Sciatic nerve (tissue), 2 donors: ENCODE data around the gene DDAH2. TPM values are rescaled to one million over a fixed set of nuclear protein-coding genes. Genes with fewer than 3 reads are reported as not detected.
"Not testable (repeated sequence)": the region's sequence is repeated elsewhere in the genome, so short reads cannot be mapped to it uniquely, and the experiment has no call there.

Source experiments
- ATAC-seq: fragments of 200-7000 bp; cut with Tn5 transposase; one replicate; pipeline ENCODE4 v1.9.1; 2020; ENCODE audit warnings: mild to moderate bottlenecking, moderate library complexity
- DNase-seq: peaks from one replicate; pipeline ENCODE4 v3.0.0-alpha.2; 2020; ENCODE audit warnings: low spot score
- intact Hi-C: fragments of 100-400 bp; cut with DNase I; formaldehyde crosslinking; loops from one replicate; pipeline ENCODE4 v1.14.2; 2022
- total RNA-seq: library from RNA; stranded (reverse); fragmentation: NEBNext Ultra II Directional; extraction: Animal tissue kit (Norgen Biotek cat#: 25700); gene quantifications from one replicate; pipeline ENCODE4 v1.2.1, GENCODE V29; 2021
- donor health status: DM: no; HTN: no; CAD: no.
- donor health status: DM: no; HTN: no; CAD: no.

DDAH2 gene
- total RNA-seq, 1 donor from 2014 or later = 124 TPM

DNA sequence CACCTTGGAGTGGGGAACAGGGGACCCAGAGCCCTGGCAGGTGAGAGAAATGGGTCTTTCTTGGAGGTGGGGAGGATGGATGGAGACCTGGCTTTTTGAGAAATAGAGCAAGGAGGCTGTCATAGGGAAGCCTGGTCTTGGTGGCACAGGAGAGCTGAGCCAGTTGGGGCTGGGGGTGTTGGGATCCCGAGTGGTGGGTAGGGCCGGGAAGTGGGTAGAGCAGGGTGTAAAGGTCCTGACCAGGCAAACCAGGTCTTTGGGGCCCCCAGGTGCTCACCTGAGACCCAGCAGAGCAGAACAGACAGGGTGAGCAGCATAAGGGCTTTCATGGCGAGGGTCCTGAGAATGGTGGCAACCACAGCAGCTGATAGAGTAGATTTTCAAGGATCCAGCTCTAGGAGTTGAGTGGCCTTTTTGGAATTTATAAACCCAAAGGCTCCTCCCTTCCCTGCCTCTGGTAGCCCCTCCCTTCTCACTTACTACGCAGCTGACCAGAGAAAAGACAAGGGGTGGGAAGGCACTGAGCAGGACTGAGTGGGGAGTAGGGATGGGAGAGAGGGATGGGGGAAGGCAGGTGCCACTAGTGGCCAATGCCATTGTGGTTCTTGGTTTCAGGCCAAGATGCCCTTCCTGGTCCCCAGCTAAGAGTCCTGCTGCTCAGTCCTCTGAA lies 7.6 kb downstream of the DDAH2 start, which contains the start of gene LY6G6C:
LY6G6C (minus strand) TSS at position 396 of the 670 bp plus-strand sequence; CDS start at position 329, 67 bp downstream.
- intact Hi-C loops = loop anchor here (10.0 kb wide), 1 partner anchor 113 kb away; no protein-coding TSS in a partner anchor
- DNase-seq (no peak), ATAC-seq (no peak)

DNA sequence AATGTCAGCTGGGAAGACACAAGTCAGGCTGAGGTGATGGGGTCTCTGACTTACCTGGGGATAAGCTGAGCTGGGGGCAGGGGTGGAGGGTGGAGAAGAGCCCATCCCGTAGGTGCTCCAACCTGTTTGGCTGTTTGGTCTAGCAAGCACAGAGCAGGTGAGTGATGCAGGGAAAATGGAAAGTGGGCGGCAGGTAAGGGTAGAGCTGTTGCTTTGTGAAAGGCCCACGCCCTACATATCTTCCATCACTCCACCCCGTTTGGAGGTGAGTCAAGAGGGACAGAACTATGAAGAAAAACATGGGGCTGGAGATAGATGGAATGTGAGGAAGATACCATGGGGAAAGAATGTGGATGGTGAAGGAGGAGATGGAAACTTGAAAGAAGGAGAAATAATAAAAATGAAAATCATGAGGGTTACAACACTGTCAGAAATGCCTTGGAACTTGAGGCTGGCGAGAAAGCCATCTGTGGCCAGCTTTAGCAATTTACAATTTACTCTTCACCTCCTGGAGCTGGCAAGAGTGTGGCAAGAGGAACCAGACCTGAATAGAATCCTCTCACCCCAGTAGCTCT lies 8.8 kb downstream of the DDAH2 start:
- ATAC-seq = no peak
- intact Hi-C loops = loop anchor here (10.0 kb wide), 1 partner anchor 115 kb away; no protein-coding TSS in a partner anchor
- no peak for DNase-seq

DNA sequence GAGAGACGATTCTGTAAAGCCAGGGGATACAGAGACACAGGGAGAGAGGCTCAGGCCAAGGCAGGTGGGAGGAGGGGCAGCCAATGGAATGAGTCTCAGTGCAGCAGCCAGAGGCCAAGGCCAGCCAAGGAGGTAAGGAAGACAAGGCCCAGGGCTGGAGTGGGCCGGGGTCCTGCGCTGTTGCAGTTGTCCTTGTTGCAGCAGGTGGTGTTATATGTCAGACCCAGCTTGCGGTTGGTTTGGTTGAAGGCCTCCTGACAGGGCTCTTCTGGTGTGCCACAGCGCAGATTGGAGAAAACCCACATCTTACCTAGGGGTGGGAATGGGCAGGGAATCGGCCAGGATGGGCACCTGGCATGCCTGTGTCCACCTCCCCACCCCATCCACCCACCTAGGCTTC lies 10.1 kb downstream of the DDAH2 start:
- intact Hi-C loops = no loop called here
- no peak for DNase-seq
- no peak for ATAC-seq

- no peak for DNase-seq
- ATAC-seq = no peak
- intact Hi-C loops = no loop called here
Observed at GRCh38 chr6:31718265-31718664, 10.8 kb downstream of the DDAH2 start.

DNA sequence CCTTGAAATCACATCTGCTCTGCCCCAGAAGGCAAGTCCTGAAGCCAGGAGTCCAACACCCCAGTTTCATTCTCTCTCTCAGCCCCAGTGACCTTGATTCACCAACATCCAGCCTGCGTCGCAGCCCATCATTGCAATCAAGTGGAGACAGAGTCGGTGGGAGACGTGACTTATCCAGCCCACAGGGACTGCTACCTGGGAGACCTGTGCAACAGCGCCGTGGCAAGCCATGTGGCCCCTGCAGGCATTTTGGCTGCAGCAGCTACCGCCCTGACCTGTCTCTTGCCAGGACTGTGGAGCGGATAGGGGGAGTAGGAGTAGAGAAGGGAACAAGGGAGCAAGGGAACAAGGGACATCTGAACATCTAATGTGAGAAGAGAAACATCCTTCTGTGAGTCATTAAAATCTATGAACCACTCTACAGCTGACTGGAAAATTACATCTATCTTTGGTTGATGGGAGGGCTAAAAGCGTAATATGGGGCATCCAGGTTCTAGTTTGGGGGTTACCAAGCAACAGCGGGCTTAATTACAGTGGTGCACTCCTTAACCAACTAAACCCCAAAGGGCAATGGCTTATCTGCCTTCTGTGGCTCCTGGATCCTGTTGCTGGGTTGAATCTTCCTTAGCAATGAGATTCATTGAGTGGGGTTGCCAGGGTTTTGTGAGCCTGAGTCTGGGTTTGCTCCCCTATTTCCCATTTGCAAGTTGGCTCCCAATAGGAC lies 11.4 kb downstream of the DDAH2 start:
- DNase-seq = no peak
- intact Hi-C loops = no loop called here
- ATAC-seq = no peak

DNA sequence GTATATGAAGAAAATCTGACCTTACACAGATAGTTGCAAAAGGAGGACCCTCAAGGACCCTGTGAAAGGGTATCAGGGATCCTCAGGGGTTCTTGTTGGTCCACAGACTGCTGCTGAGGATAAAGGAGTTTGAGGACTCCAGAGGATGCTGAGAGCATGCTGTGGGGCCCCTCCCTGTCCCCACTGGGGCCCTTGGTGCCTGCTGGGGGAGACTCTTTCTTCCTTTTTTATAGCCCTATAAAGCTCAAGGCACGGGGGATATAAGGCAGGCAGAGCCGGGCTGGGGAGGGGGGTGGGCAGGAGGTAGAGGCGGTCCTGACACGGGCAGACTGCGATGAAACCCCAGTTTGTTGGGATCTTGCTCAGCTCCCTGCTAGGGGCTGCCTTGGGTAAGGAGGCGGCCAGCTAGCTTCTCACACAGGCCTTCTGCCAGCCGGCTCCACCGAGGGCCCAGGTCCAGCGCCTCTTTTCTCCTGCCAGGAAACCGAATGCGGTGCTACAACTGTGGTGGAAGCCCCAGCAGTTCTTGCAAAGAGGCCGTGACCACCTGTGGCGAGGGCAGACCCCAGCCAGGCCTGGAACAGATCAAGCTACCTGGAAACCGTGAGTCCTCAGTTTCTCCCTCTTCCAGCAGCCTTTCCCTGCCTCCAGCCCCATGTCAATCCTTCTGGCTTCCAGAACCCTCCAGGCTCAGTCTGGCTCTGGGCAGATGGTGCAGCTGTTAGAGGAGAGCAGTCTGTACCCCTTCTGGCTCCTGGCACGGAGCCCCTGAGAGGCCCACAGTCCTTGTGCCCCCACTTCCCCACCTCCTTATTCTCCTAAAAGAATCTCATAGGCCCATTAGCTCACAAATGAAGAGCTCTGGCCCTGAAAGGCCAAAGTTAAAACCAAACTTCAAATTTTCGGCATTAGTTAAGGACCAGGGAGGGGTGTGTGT lies 13.8 kb downstream of the DDAH2 start, which contains the start of gene LY6G6D:
LY6G6D (plus strand) TSS at position 327 of the 937 bp plus-strand sequence; CDS start at position 335, 8 bp downstream.
- DNase-seq (no peak), ATAC-seq (no peak)
- intact Hi-C loops = no loop called here

GRCh38 chr6:31713991-31714684 lies 15.0 kb downstream of the DDAH2 start:
- no peak for ATAC-seq
- DNase-seq = no peak
- intact Hi-C loops = no loop called here

GRCh38 chr6:31713465-31713864 lies 15.6 kb downstream of the DDAH2 start:
- ATAC-seq = no peak
- no peak for DNase-seq
- intact Hi-C loops = no loop called here

DNA sequence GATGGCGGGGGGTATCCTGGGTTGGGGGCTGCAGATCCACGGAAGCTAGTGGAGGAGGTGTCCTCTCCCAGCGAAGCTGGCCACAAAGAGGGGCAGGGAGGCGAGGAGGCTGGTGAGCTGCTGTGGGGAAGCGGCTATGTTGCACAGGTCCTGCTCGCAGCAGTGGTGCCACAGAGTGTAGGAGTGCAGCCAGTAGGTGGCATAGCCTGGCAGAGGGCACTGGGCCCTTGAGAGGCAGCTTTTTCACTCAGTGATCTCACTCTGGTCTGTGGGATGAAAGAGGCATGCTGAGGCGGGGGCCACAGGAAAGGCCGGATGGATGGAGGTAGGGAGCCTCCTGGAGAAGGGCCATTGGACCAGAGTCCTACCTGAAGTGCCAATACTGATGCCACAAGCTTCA lies 16.8 kb downstream of the DDAH2 start:
- intact Hi-C loops = no loop called here
- DNase-seq (no peak), ATAC-seq (peak; percentile 53)

DNA sequence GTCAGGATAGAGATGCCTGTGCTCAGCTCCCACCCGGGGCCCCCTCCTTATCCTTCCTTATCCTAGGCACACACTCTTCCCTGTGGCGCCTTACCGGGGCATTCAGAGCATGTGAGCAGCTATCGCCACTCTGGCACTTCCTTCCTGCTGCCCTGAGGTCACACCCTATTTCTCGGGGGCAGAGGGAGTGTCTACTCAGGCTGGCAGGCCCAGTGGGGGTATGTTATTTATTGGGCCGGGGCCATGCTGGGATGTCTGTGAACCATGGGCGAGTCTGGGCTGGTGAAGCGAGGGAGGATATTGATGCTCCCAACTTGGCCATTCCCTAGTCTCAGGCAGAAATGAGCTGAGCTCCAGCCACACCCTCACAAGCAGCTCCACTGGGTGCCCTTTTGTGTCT lies 17.9 kb downstream of the DDAH2 start:
- ATAC-seq (peak; percentile 7), DNase-seq (no peak)
- intact Hi-C loops = no loop called here

DNA sequence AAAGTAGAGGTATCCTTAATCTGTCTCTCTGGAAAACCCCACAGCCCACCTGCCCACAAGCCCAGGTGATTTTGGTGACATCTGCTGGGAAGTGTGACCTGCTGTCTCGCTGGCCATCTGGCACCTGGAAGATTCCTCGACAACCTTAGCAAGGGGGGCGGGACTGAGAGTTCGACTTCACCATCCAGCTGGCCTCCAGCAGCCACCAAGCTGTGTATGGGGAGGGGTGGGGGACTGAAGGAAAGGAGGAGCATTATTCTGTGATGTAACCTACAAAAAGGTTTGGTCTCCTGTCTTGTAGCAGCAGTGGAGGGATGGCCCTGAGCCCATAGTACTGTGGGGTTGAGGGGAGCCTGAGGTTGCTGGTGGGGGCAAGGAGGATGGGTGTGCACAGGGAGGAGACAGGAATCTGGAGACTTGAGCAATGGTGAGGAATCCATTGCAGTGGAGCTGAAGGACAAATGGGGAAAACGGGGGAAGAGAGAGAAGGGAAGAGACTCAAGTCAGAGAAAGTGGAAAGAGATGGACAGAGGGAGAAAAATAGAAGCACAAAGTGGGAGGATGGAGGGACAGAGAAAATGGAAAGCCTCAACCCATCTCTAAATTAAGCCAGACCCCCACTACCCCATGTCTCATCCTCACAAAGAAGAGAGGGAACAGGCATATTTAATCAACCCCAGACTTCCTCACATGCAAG lies 18.4 kb downstream of the DDAH2 start:
- no peak for DNase-seq
- ATAC-seq = no peak
- intact Hi-C loops = no loop called here

- ATAC-seq, intact Hi-C loops, DNase-seq: not testable (repeated sequence)
Observed at GRCh38 chr6:31709157-31709556, 19.9 kb downstream of the DDAH2 start.

GRCh38 chr6:31708224-31708623 lies 20.9 kb downstream of the DDAH2 start:
- intact Hi-C loops = no loop called here
- ATAC-seq = no peak
- DNase-seq = no peak

DNA sequence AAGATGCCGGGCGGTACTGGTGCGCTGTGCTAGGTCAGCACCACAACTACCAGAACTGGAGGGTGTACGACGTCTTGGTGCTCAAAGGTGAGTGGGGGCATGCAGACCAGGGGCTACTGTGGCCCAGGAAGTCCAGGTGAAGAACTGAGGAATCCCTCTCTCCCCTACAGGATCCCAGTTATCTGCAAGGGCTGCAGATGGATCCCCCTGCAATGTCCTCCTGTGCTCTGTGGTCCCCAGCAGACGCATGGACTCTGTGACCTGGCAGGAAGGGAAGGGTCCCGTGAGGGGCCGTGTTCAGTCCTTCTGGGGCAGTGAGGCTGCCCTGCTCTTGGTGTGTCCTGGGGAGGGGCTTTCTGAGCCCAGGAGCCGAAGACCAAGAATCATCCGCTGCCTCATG lies 21.4 kb downstream of the DDAH2 start:
- no peak for DNase-seq
- intact Hi-C loops = no loop called here
- ATAC-seq = no peak

- no peak for ATAC-seq
- intact Hi-C loops = no loop called here
- no peak for DNase-seq
Observed at GRCh38 chr6:31706599-31706998, 22.5 kb downstream of the DDAH2 start, which contains the start of gene LY6G6F. LY6G6F (plus strand) TSS chr6:31706866; CDS start chr6:31706907, 41 bp downstream.

- DNase-seq = no peak
- intact Hi-C loops = no loop called here
- no peak for ATAC-seq
Observed at GRCh38 chr6:31705931-31706330, 23.2 kb downstream of the DDAH2 start.

DNA sequence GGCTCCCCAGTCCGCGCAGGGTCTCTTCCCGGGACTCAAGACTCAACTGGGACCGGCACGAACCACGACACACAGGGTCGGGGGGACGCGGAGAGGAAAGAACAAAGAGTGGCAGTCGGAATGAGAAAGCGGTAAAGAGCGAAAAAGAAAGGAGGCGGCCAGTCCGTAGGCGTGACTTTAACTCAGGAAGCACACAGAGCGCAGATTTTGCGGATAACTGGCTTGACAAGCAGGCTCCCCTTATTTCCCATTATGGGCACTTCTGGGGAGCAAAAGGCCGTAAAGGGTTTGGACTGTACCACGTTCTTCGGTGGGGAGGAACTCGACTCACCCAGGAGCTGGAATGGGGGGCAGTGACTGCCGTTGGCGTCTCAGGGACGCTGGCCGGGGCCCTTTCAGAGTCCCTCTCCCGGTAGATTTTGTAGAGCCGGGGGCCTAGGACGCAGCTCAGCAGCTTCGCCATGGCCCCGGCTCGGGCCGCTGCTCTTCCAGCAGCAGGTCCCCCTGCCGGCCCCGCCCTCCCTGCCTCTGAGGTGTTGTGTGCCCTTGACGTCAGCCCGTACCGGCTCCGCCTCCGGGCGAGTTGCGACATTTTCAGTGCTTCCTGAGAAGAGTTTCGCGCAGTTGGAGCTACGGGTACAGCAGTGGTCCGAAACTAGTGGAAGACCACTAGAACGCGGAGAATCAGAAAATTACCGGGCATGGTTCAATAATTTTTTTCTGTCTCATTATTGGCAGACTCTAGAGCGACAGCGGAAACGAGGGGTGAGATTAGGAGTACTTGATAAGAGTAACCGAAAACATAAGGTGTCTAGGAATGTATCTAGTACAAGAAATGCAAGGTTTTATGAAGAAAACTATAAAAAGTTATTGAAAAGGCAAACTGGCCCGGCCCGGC lies 26.0 kb downstream of the DDAH2 start, which contains the start of gene ABHD16A:
ABHD16A (minus strand) TSS at position 506 of the 898 bp plus-strand sequence; CDS start at position 463, 43 bp downstream.
- DNase-seq = peak; percentile 99
- intact Hi-C loops = no loop called here
- peak; percentile 99 for ATAC-seq
